HEK293 (cell line): ENCODE measurements around the gene NDUFV2.

Source experiments
- CTCF ChIA-PET: fragments of 350-600 bp; formaldehyde crosslinking; extraction: SDS; loops from one replicate; lab custom pipeline; 2021; ENCODE audit warnings: antibody characterized with exemption; lab: Yijun Ruan, JAX
- POLR2A ChIA-PET: fragments of 300-600 bp; formaldehyde crosslinking; extraction: SDS; loops from one replicate; lab custom pipeline; 2020; ENCODE audit warnings: antibody characterized with exemption, inconsistent platforms; lab: Yijun Ruan, JAX
- H3K27ac ChIP-seq: fragments of 200-500 bp; sonication (Bioruptor generic); 2 replicates; pipeline ENCODE4 v1.5.1; 2014; ENCODE audit warnings: low read depth, low read length, control low read depth, inconsistent platforms; ENCODE audit errors: extremely low read depth
- H3K36me3 ChIP-seq, 2 experiments: fragments of 200-500 bp in 1 of 2; sonication (Bioruptor generic) in 1 of 2; 1 replicate in 1 of 2; 2 replicates in 1 of 2; pipeline ENCODE4 v1.5.1; 2014 to 2017; ENCODE audit warnings: inconsistent platforms in 2 of 2, low read length in 2 of 2; ENCODE audit not compliant: control insufficient read depth in 2 of 2, insufficient read depth in 1 of 2
- H3K4me1 ChIP-seq: fragments of 200-500 bp; sonication (Bioruptor generic); 2 replicates; pipeline ENCODE4 v1.5.1; 2014; ENCODE audit warnings: mild to moderate bottlenecking, low read length, inconsistent platforms; ENCODE audit not compliant: control insufficient read depth, insufficient read depth
- H3K4me3 ChIP-seq: 2 replicates; pipeline ENCODE4 v1.5.1; 2011; ENCODE audit warnings: low read depth, mild to moderate bottlenecking, control low read depth, low read length, moderate library complexity
- H3K9me3 ChIP-seq: fragments of 200-500 bp; sonication (Bioruptor generic); 2 replicates; pipeline ENCODE4 v1.5.1; 2014; ENCODE audit warnings: low read depth, low read length, inconsistent platforms; ENCODE audit not compliant: control insufficient read depth, insufficient read depth
- BCL11B ChIP-seq: fragments of 450-650 bp; formaldehyde crosslinking; IDR thresholded peaks from 2 replicates; pipeline ENCODE4 v1.5.1; 2016; ENCODE audit warnings: low read depth, missing biosample characterization, missing genetic modification characterization
- CTCF ChIP-seq: fragments of 450-650 bp; formaldehyde crosslinking; IDR thresholded peaks from 2 replicates; pipeline ENCODE4 v1.5.1; 2016; ENCODE audit warnings: missing biosample characterization, missing genetic modification characterization
- KLF9 ChIP-seq: fragments of 450-650 bp; formaldehyde crosslinking; IDR thresholded peaks from 2 replicates; pipeline ENCODE4 v1.5.1; 2016; ENCODE audit warnings: missing biosample characterization, missing genetic modification characterization, low read depth
- PRDM1 ChIP-seq: fragments of 450-650 bp; formaldehyde crosslinking; IDR thresholded peaks from 2 replicates; pipeline ENCODE4; 2016; ENCODE audit warnings: missing biosample characterization, missing genetic modification characterization
- SCRT1 ChIP-seq: fragments of 450-650 bp; formaldehyde crosslinking; IDR thresholded peaks from 2 replicates; pipeline ENCODE4 v1.5.1; 2016; ENCODE audit warnings: missing biosample characterization, missing genetic modification characterization, borderline replicate concordance
- SCRT2 ChIP-seq: fragments of 450-650 bp; formaldehyde crosslinking; IDR thresholded peaks from 2 replicates; pipeline ENCODE4 v1.5.1; 2016; ENCODE audit warnings: missing biosample characterization, missing genetic modification characterization
- ZBTB11 ChIP-seq: fragments of 450-650 bp; formaldehyde crosslinking; conservative IDR thresholded peaks from 2 replicates; pipeline ENCODE4 v1.5.1; 2016; ENCODE audit warnings: low read depth, missing biosample characterization, missing genetic modification characterization
- ZBTB17 ChIP-seq: fragments of 450-650 bp; formaldehyde crosslinking; IDR thresholded peaks from 2 replicates; pipeline ENCODE4 v1.5.1; 2016; ENCODE audit warnings: missing biosample characterization, missing genetic modification characterization
- ZBTB44 ChIP-seq: fragments of 450-650 bp; IDR thresholded peaks from 2 replicates; pipeline ENCODE4 v1.5.1; 2018; ENCODE audit warnings: missing biosample characterization, mild to moderate bottlenecking, missing genetic modification characterization
- ZFP41 ChIP-seq: fragments of 450-650 bp; formaldehyde crosslinking; IDR thresholded peaks from 2 replicates; pipeline ENCODE4 v1.5.1; 2016; ENCODE audit warnings: missing biosample characterization, missing genetic modification characterization, borderline replicate concordance
- ZNF121 ChIP-seq: fragments of 450-650 bp; formaldehyde crosslinking; IDR thresholded peaks from 2 replicates; pipeline ENCODE4 v1.5.1; 2016; ENCODE audit warnings: missing biosample characterization, missing genetic modification characterization
- ZNF585B ChIP-seq: fragments of 450-650 bp; formaldehyde crosslinking; IDR thresholded peaks from 2 replicates; pipeline ENCODE4 v1.5.1; 2016; ENCODE audit warnings: missing biosample characterization, missing genetic modification characterization
- ZNF654 ChIP-seq: fragments of 450-650 bp; formaldehyde crosslinking; IDR thresholded peaks from 2 replicates; pipeline ENCODE4 v1.5.1; 2016; ENCODE audit warnings: low read depth, missing biosample characterization, missing genetic modification characterization
- ZNF658 ChIP-seq: fragments of 450-650 bp; formaldehyde crosslinking; IDR thresholded peaks from 2 replicates; pipeline ENCODE4; 2016; ENCODE audit warnings: missing biosample characterization, missing genetic modification characterization
- ZNF664 ChIP-seq: fragments of 450-650 bp; formaldehyde crosslinking; IDR thresholded peaks from 2 replicates; pipeline ENCODE4 v1.5.1; 2016; ENCODE audit warnings: missing biosample characterization, missing genetic modification characterization
- ZNF768 ChIP-seq: fragments of 450-650 bp; formaldehyde crosslinking; IDR thresholded peaks from 2 replicates; pipeline ENCODE4 v1.5.1; 2018; ENCODE audit warnings: missing biosample characterization, mild to moderate bottlenecking, missing genetic modification characterization
- ZSCAN16 ChIP-seq: fragments of 450-650 bp; formaldehyde crosslinking; IDR thresholded peaks from 2 replicates; pipeline ENCODE4 v1.5.1; 2016; ENCODE audit warnings: missing biosample characterization, missing genetic modification characterization

The NDUFV2 gene

GRCh38 chr18:9140984-9141383, 38.5 kb downstream of the NDUFV2 start:
- Histone ChIP-seq H3K36me3 (no peaks in the 10 kb centered on the region), H3K9me3 (no peaks in the 10 kb centered on the region), H3K4me1 (peaks cover 15% of the 10 kb centered on the region), H3K4me3 (no peak overlapping the region), H3K27ac (no peak overlapping the region)
- ChIA-PET CTCF (interaction anchor here (4.8 kb wide), 1 partner anchor 68 kb away, joined by 26 read pairs; no protein-coding TSS in a partner anchor), POLR2A (interaction anchor here (0.7 kb wide), 1 partner anchor 773 kb away, joined by 3 read pairs; the partner anchor contains the start of gene VAPA)
- TF ChIP-seq ZNF654 (tag by site-specific recombination) (no peak), ZFP41 (tag by site-specific recombination) (no peak), SCRT1 (tag by site-specific recombination) (peak; percentile 53; the same call in 1 of the 2 replicates), ZNF658 (no peak), BCL11B (tag by site-specific recombination) (no peak), ZNF664 (tag by site-specific recombination) (peak; percentile 37; the same call in 1 of the 2 replicates), SCRT2 (peak; percentile 70), ZBTB17 (no peak)

GRCh38 chr18:9146224-9146623, 43.7 kb downstream of the NDUFV2 start:
- ChIA-PET POLR2A (no interaction called here), CTCF (interaction anchor here (0.6 to 2.7 kb wide), 7 partner anchors 8 to 719 kb away, joined by 3 to 13 read pairs (median 3); no protein-coding TSS in a partner anchor)
- no peaks in the 10 kb centered on the region for H3K9me3 ChIP-seq
- no peaks in the 10 kb centered on the region for H3K36me3 ChIP-seq
- peaks cover 5% of the 10 kb centered on the region; the same call in 1 of the 2 replicates for H3K4me1 ChIP-seq
- no peak overlapping the region for H3K4me3 ChIP-seq
- H3K27ac ChIP-seq = no peak overlapping the region
- TF ChIP-seq ZNF585B (tag by site-specific recombination) (no peak), ZNF121 (tag by site-specific recombination) (peak; percentile 80)

- TF ChIP-seq ZSCAN16 (tag by site-specific recombination) = no peak
- peak; percentile 79 for TF ChIP-seq ZNF654 (tag by site-specific recombination)
- peak; percentile 49; the same call in 1 of the 2 replicates for TF ChIP-seq ZBTB44
- TF ChIP-seq CTCF (tag by site-specific recombination) = peak; percentile 53
- no peak for TF ChIP-seq KLF9 (tag by site-specific recombination)
- peak; percentile 66; the same call in 1 of the 2 replicates for TF ChIP-seq PRDM1 (tag by site-specific recombination)
- no peak for TF ChIP-seq ZBTB11
- no peak for TF ChIP-seq ZNF768 (tag by site-specific recombination)
- CTCF ChIA-PET = interaction anchor here (0.6 to 2.7 kb wide), 16 partner anchors 9 to 1312 kb away, joined by 3 to 13 read pairs (median 5); no protein-coding TSS in a partner anchor
- peaks cover 4% of the 10 kb centered on the region; the same call in 1 of the 2 replicates for H3K4me1 ChIP-seq
- no peaks in the 10 kb centered on the region for H3K36me3 ChIP-seq
- H3K27ac ChIP-seq = no peak overlapping the region
- POLR2A ChIA-PET = no interaction called here
- H3K9me3 ChIP-seq = no peaks in the 10 kb centered on the region
- no peak overlapping the region for H3K4me3 ChIP-seq
Observed at GRCh38 chr18:9147440-9148202, 45.1 kb downstream of the NDUFV2 start.
